ENCODE data around the gene SH3TC1.

Gene SH3TC1

DNA sequence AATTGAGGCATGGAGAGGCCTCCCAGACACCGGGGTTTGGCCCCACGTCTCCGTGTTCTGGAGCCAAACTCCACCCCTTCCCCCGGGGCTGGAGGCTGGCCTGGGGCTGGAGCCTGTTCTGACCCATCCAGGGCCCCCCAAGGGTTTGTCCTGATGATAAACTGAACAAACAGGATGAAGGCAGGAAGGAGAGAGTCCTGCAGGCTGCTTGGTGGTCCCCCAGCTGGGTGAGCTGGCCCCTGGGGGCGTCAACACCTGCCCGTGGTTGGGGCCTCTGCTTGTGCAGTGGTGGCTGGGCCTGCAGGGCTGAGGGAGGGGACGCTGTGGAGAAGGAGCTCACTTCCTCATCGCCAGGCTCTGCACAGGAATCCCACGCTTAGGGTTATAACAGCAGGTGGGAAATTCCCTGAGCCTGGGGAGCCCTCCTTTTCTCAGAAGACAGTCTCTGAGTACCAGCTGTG, 2.3 kb downstream of the SH3TC1 start:
- no peak for DNase-seq

DNA sequence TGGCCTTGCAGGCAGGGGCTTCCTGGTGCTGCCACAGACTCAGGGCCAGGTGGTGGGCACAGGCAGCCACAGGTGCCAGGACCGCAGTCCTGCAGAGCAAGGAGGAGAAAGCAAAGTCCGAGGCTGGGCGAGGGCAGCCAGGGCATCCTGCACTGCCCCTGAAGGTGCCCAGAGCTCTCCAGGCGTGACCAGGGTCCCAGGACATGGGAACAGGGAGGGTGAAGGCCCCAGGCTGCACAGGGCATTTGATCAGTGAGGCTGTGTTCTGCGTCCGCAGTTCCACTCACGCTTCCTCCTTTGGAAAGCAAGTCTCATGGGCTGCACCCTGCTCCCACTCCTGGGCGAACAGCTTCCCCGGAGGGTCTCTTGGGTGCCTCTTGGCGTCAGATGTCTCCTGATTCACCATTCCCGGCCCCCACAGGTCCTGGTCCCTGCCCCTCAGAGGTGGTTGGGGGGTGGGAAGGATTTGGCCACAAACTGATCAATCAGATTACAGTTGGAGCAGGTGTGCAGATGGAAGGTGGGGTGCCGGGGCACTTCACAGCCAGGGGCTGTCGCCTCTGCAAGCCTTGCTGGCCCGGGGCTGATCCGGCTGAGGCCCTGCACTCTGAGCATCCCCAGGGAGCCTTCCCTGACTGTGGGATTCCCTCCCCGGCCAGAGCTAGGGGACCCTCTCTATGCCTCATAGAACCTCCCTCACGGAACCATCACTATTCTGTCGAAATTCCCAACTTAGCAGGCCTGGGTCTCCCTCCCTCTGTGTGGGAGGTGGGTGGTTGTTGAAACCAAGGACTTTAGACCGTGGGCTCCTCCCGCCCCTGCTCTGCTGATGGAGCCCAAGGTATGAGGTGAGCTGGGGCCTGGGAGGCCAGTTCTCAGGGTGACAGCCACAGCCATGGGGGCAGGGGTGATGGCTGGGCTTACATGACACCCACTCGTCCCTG, 3.3 kb downstream of the SH3TC1 start:
- DNase-seq, result no peak

DNA sequence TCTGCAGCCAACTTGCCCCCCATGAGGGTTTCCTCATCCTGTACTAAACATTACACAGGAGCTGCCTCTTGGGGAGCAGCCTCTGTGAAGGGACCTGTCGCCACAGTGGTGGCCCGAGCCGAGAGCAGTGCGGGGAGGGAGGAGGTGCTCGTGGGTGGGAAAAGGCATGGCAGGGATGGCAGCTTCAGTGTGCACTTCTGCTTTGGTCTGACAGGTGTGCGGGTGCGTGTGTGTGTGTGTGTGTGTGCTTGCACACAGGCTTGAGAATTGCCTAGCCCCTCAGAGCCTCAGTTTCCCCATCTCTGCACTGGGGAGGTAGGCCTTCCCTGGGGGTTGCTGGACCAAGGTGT, 3.9 kb downstream of the SH3TC1 start:
- DNase-seq, result no peak

DNA sequence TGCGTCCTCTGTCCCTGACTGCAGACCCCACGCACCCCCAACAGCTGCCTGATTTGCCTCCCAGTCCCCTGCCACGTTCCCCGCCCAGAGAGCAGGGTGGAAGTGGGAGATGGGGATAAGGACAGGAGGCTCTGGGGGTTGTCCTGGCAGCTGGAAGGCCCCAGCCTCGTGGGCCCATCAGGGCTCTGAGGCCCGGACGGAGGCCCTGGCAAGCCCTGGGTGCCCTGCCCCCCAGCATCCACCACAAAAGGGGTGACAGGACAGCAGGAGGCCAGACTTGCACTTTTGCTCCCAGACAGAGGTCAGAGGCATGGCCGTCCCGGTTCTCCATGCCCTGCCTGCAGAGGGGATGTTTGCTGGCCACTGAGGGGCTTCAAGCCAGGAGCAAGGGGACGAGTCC, 4.7 kb downstream of the SH3TC1 start:
- no peak for DNase-seq

DNA sequence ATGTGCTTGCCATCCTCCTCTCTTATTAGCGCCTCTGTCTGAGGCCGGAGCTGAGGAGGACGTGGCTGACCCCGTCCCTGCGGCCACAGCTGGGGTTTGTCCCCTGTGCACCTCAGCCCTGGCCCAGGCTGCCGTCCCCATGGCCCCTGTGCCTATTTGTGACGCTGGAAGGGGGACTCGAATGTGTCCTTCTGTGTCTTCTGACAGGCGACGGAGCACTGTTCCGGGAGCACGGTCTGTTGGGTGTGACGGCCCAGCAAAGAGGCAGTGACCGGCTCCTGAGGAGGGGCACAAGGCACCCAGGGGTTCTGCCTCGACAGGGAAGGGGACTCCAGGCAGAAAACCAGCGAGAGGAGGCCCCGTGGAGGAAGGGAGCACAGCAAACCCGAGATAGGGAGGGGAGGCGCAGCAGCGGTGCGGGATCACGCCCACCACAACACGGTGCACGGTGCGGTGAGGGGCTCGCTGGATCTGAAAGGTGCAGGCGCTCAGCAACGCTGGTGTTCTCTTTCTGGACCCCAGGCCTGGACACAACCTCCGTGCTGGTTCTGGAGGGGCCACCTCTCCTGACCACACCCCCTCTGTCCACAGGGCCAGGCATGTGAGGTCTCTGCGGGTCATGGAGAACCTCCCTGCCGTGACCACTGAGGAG, 5.6 kb downstream of the SH3TC1 start:
- no peak for DNase-seq

DNA sequence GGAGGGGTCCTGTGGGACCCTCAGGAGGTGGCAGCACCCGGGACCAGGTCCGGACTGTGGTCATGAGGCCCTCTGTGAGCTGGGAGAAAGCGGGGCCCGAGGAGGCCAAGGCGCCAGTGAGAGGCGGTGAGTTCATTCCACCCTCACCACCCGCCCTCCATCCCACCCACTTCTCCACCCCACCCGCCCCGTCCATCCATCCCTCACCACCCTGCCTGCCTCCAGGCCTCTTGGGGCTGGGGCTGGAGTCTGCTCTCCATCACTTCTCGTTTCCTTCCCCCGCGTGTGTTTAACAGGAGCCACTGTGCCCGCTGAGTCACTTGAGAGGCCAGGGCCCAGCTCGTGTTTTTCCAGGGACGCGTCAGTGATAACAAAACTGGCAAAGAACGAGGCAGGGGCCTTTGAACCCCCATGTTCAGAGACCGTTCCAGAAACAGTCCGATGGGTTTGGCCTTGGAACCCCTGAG, 6.2 kb downstream of the SH3TC1 start:
- DNase-seq, result no peak

DNA sequence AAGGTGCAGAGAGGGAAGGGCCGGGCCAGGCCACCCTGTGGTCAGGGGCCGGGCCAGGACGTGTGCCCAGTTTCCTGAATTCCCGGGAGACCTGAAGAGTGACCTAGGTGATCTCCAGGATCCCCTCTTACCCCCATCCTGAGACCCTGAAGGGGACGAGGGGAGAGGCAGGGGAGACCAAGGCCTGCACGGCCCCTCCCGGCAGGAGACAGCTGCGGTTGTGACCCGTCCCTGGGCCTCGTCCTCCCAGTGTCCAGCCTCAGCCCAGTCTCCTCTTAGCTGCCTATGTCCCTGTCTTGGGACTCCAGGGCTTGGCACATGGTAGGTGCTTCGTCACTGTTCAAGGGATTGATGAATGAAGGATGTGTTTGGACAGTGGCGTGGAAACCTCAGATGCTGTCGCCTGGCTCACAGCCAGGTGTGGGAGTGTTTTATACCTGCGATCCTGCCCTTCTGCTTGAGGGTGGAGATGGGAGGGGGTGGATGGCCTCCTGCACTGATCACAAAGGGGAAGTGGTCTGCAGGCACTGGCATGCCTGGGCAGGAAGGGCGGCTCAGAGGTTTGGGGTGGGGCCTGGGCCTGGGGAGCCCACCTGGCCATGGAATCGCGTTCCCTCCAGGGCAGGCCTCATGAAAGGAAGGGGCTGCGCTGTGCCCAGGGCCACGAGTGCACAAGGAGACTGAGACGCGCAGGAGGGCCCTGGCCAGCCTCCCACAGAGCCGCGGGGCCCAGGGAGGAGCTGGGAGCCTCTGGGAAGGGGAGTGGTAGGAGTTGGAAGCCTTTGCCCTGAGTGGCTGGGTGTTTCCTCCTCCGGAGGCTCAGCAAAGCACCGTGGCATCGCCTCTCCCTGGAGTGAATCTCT, 6.9 kb downstream of the SH3TC1 start:
- DNase-seq, result no peak

DNA sequence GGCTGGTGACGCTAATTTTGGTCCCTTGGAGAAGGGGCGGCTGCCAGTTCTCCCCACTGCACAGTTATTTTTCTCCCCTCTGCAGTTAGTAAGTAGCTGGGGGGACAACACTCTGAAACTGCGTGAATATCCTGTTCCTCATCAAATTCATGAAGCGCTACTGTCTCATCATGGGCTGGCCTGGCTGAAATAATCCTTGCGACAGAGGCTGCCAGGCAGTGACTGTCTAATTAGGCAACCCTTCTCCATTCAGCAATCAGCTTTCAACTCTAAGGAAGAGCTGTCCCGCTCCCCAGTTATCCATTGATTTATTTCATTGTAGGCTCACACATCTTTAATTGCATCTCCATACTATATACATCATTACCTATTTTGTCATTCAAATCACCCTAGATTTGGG, 8.2 kb downstream of the SH3TC1 start:
- no peak for DNase-seq

DNA sequence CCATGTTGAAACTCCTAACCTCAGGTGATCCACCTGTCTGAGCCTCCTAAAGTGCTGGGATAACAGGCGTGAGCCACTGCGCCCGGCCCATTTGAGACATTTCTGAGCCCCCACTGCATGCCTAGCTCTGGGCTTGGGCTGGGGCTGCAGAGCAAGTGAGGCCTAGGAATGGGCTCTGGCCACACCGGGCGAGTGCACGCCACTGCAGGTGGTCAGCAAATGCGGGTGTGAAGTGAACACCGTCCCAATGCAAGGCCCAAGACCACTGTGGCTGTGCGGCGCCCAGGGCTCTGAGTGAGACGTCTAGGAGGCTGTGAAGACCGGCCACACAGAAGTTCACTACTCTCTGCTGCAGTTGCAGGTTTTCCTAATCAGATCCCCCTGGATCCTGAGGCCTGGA, 9.5 kb downstream of the SH3TC1 start:
- no peak for DNase-seq

DNA sequence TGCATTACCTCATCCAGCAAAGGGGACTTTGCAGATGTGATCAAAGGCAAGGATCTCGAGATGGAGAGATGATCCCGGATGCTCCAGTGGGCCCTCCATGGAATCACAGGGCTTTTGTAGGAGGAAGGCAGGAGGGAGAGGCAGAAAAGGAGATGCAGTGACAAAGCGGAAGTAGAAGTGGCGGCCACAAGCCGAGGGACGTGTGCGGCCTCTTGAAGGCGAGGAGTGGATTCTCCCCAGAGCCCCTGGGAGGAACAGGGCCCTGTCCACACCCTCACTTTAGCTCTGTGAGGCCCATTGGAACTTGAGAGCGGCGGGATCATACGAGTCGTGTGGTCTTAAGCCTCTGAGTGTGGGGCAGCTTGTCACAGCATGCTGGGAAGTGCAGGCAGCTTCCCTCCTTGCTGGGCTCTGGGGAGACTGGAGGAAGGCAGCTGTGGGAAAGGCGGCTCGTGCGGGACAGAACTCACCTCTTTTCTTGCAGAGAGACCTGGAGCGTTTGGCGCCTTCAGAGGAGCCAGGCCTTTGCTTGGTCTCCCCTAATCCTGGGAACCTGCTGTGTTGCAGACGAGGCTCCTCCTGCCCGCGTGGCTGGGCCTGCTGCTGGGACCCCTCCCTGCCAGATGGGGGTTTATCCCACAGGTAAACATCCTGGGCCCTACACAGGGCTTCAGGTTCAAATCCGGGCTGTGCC, 10.2 kb downstream of the SH3TC1 start:
- DNase-seq, result no peak

DNA sequence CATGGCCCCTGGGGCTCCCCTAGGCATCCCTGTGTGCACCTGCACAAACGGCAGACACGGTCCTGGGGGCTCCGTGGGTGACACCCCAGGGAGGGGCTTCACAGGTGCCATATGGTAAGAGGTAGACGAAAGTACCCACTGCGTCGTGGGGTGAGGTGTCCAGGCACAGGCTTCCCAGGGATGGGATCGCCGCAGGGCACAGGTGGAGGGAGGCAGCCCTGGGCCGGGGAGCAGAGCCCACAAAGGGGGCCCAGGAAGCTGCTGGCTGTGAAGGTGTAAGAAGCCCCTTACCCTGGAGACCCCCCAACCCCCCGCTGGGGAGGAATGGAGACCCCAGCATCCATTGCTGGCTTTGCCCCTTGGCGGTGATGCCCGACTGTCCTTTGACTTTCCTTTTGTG, 10.9 kb downstream of the SH3TC1 start:
- no peak for DNase-seq

DNA sequence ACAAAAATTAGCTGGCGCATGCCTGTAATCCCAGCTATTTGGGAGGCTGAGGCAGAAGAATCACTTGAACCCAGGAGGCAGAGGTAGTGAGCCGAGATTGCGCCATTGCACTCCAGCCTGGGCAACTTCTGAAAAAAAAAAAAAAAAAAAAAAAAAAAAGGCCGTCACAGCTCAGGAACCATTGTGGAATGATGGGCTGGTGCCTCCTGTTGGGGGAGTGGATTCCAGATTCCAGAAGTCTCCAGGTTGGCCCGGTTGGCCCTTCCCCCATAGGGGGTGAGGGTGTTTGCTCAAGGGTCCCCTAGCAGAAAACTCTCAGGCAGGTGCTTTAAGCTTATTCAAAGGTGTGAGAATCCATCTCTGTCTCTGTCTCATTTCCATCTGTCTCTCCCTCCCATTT, 11.5 kb downstream of the SH3TC1 start:
- DNase-seq, result no peak

DNA sequence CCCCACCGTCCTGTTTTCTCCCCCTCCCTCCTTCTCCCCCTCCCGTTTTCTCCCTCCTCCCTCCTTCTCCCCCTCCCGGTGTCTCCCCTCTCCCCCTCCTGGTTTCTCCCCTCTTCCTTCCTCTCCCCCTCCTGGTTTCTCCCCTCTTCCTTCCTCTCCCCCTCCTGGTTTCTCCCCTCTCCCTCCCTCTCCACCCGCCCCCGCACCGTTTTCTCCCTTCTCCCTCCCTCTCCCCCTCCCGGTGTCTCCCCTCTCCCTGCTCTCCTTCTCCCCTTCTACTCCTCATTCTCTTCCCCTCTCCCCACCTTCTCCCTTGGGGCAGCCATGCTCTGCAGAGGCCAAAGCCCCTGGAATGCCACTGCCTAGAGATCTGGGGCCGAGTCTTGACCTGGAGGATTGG, 12.2 kb downstream of the SH3TC1 start:
- no peak for DNase-seq

DNA sequence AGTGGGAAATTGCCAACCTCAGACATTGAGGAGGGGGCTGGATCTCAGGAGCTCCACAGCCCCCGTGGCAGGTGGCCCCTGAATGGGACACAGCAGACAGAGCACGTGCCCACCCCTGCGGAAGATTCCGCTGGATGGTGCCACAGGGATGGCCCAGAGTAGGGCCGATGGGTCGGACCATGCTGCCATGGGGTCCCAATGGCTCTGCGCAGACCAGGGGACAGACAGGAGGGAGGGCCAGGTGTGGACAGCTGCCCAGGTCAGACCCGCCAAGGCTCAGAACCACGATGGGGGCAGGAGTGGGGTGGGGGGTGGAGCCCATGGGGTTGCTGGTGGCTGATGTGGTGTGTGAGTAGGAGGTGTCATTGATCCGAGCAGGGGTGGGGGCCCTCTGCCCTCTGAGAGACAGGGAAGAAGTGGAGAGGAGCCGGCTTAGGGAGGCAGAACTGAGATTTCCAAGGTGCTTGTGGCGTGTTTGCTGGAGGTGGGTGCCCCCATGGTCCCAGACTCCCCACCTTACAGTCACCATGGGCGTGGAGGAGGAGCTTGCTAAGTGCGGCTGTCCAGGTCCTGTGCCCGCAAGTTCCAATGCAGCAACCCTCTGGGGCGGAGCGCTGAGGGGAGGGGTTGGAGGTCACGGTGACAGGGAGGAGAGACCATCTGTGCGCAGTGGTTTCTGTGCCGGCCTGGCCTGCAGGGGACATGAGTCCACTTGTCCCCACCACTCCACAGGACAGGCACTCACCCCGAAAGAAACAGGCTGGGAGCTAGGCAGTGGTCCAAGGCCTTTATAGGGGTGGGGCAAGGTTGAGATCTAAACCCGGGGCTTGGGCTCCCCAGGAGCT, 12.9 kb downstream of the SH3TC1 start:
- no peak for DNase-seq

DNA sequence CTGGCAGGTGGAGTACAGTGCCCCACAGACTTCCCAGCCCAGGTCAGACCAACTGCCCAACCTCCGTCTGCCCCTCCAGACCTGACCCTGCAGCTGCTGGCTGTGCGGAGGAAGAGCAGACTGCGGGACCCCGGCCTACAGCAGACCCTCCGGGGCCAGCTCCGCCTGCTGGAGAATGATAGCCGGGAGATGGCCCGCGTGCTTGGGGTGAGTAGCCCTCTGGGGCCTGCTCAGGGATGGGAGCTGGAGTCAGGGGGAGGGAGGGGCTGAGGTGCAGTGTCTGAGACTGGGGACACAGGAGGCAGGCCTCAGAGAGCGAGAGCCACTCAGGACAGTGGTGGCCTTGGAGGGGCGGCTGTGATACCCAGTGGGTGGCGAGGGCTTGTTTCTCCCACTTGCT, 13.5 kb downstream of the SH3TC1 start:
- DNase-seq, result no peak

DNA sequence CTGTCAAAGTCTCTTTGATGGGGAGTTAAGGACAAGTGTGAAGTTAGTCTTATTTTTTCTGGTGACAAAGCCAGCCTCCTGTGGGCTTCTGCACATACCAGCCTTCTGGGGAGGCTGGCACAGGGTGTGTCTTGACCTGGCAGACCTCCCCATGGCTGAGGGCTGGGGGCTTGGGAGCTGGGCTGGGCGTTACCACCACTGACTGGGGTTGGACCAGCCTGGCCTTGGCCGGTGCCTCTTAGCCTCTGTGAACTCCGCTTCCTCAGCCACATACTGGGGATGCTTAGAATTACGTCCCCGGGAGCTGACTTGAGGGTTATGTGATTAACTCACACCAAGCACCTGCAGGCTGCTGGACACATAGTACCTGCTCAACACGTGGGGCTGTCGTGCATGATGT, 14.0 kb downstream of the SH3TC1 start:
- no peak for DNase-seq

DNA sequence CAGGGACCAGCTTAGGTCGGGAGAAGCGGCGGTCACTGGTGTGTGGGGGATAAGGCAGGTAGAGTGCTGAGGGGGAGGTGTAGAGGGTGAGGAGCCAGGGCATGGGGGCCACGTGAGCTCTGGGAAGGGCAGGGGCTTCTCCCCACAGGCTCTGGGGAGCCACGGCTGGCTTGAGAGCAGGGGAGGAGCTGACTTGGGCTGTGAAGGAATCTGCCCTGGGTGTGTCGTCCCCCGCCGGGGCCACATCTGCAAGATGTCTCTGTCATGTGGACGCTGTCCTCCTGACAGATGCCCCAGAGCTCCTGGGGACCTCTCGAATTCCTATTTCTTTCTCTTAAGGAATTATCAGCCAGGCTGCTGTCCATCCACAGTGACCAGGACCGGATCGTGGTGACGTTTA, 15.0 kb downstream of the SH3TC1 start:
- no peak for DNase-seq

DNA sequence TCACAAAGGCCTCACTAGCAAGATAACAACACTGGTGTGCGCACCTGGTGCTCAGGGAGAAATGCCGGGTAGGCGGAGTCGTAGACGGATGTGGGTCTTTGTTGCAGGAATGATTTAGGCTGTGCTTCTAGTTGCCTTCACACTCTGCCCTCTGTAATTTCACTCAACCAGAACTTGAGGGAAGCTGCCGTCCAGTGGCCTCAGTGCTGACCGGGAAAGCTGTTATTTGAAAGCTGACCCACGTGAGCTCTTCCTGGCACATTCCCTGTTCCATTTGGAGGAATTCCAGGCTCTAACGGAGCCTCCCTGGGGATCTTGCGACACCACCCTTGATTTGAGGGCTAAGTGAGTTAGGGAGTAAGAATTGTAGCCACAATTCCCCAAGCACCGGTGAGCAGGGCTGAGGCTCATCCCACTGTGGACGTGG, 15.9 kb downstream of the SH3TC1 start:
- DNase-seq, result no peak

DNA sequence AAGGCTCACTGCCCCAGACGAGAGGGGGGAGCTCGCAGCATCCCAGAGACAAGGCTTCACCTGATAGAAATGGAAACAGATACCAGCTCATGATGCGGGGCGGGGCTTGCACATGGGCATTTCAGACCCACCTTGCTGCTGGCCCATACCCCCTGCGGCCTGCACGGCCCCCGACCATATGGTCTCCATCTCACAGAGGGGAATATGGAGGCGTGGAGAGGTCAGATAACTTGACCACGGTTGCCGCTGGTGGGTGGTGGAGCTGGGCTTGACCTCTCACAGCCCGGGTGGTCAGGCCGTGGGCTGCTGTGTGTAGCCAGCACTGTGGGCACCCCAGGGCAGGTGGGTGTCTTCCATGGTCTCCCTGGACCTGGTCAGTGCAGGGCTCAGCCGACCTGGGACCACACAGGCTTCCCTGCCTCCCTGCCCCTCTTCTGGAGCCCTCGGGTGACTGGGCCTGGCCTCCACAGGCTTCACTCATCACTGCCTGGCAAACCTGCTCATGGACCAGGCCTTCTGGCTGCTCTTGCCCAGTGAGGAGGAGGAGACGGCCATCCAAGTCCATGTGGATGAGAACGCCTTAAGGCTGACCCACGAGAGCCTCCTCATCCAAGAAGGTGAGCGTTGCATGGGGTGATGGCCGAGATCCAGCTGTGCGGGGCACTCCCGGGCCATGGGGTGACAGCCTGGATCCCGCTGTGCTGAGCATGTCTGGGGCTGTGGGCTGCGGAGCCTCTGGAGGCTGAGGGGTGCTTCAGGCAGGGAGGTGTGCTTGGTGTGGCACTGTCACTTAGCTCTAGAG, 16.8 kb downstream of the SH3TC1 start:
- DNase-seq, result no peak

DNA sequence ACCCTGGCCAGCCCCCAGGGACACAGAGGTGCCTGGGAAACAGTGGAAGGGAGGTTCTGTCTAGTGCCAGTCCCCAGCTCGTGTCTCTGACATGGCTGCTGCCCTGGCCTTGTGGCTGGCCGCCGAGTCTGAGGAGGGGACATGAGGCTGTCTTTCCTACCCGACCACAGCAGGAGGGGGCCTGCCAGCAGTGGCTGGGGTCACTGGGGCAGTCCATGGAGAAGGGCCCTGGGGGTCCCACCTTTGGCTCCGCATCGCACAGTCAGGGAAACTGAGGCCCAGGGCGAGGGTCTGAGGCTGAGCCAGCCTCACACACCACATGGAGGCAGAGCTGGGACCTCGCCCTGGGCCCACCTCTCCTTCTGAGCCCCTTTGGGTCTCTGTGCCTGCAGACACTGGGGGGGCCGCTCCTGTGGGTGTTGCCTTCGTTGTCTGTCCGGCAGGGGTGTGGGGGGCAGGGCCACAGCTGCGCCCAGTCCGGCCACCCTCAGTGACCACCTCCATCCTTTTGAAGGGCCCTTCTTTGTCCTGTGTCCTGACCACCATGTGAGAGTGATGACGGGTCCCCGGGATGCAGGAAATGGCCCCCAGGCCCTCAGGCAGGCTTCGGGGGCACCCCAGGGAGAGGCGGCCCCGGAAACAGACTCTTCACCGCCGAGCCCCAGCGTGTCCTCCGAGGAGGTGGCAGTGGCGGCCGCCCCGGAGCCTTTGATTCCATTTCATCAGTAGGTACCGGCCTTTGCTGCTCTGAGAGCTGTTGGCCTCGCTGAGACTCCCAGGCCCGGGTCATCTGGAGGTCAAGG, 17.6 kb downstream of the SH3TC1 start:
- DNase-seq, result no peak
